ENCODE measurements around the gene MRPL40. TPM values are rescaled to one million over a fixed set of nuclear protein-coding genes. Genes with fewer than 3 reads are reported as not detected.

MRPL40 gene
- total and polyA plus RNA-seq, 10 of the 15 experiments (the other 5 are each of a cell fraction or from before 2014, with no cell fraction given) = 41.2 to 207 (median 69.1) TPM

DNA sequence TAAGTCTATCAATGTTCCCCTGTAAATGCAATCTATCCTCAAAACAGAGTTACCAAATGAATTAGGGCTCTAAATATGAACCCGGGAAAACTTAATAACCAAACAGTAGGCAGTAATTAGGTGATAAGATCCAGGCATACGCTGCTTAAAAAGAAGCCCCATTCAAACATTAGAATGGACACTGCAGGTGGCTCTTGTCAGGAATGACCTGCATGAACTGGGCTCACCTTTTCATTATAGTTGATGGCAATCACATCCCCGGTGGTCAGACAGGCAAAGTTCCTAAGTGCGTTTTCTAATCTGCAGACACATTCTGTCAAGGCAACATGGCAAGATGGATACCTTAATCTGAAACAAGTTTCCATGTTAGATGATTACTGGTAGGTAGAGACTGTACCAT lies 32.6 kb downstream of the MRPL40 start:
- WGBS (ENCODE audit: insufficient coverage, insufficient replicate concordance, low lambda C conversion rate, missing lambda C conversion rate) = 97% methylated on average over 4 of the region's 4 CpGs
- POLR2A ChIA-PET = interaction anchor here (0.8 kb wide), 1 partner anchor 15 kb away, joined by 3 read pairs; no protein-coding TSS in a partner anchor
- no peaks in the 10 kb centered on the region for H3K27me3 ChIP-seq (replicated peaks in 1 of 2; ENCODE audit: control insufficient read depth in 2 of 2, insufficient read depth in 2 of 2, low read length in 1 of 2)
- H3K4me1 ChIP-seq (ENCODE audit: control insufficient read depth, insufficient read depth, low read length) = no peaks in the 10 kb centered on the region
- FAIRE-seq (no peak), ATAC-seq (no peak), DNase-seq (ENCODE audit: low read depth, low spot score) (no peak)
- BruUV-seq (replicated peaks) = no TSS peak
- no peaks in the 10 kb centered on the region for H3K79me2 ChIP-seq (ENCODE audit: control insufficient read depth, insufficient read depth, low read length)
- H4K20me1 ChIP-seq (ENCODE audit: control insufficient read depth, insufficient read depth) = peaks cover 2% of the 10 kb centered on the region; the same call in 1 of the 2 replicates
- in situ Hi-C loops (cut with MboI) (no loop called here), intact Hi-C loops (cut with micrococcal nuclease; ENCODE audit: unreplicated experiment) (no loop called here)
- H2AFZ ChIP-seq (ENCODE audit: control insufficient read depth, low read depth, low read length) = no peak overlapping the region
- SMC1A ChIA-PET (ENCODE audit: uncharacterized antibody, unreplicated experiment) = interaction anchor here (1.0 to 1.2 kb wide), 3 partner anchors 9 to 19 kb away, joined by 3 read pairs; no protein-coding TSS in a partner anchor
- no peak overlapping the region for H3K27ac ChIP-seq (ENCODE audit: control insufficient read depth, insufficient read depth)
- no peak overlapping the region for H3K4me2 ChIP-seq (ENCODE audit: control insufficient read depth, insufficient read depth)
- RAD21 ChIA-PET (ENCODE audit: unreplicated experiment) = no interaction called here
- H3K4me3 ChIP-seq = no peak overlapping the region
- peaks cover 29 to 40% of the 10 kb centered on the region in 2 experiments for H3K36me3 ChIP-seq (ENCODE audit: control insufficient read depth in 2 of 2, insufficient read depth in 2 of 2, low read length in 1 of 2)
- no peak overlapping the region for H3K9ac ChIP-seq (ENCODE audit: control insufficient read depth, insufficient read depth, low read length)
- H3K9me3 ChIP-seq (replicated peaks; ENCODE audit: control insufficient read depth, insufficient read depth, low read length) = no peaks in the 10 kb centered on the region
- CTCF ChIA-PET = interaction anchor here (0.5 to 1.4 kb wide), 2 partner anchors 9 to 259 kb away, joined by 4 to 8 read pairs; no protein-coding TSS in a partner anchor
- TF ChIP-seq NRF1 (conservative IDR thresholded peaks at IDR 0.05; ENCODE audit: low read depth, low read length) (no peak), MXI1 (IDR thresholded peaks at IDR 0.05; ENCODE audit: low read depth, low read length) (no peak), NR2C2 (IDR thresholded peaks at IDR 0.05; ENCODE audit: borderline replicate concordance, control insufficient read depth, insufficient read length, low read depth) (no peak), PML (IDR thresholded peaks at IDR 0.05; ENCODE audit: low read length) (no peak), HDAC2 (IDR thresholded peaks at IDR 0.05) (no peak), RCOR1 (conservative IDR thresholded peaks at IDR 0.05; ENCODE audit: low read depth, low read length) (no peak), ESRRA (IDR thresholded peaks at IDR 0.05; ENCODE audit: low read length) (no peak), MYB (IDR thresholded peaks at IDR 0.05; ENCODE audit: borderline replicate concordance, low read depth, low read length) (no peak), YBX1 (IDR thresholded peaks at IDR 0.05) (no peak), RAD21 (IDR thresholded peaks at IDR 0.05; ENCODE audit: insufficient read depth, low read depth, low read length) (no peak), CBX5 (IDR thresholded peaks at IDR 0.05; ENCODE audit: low read depth) (no peak), FOXM1 (IDR thresholded peaks at IDR 0.05; ENCODE audit: low read depth, low read length) (no peak), KDM1A (IDR thresholded peaks at IDR 0.05; ENCODE audit: borderline replicate concordance) (no peak)
- TF ChIP-seq, protein P1, sequence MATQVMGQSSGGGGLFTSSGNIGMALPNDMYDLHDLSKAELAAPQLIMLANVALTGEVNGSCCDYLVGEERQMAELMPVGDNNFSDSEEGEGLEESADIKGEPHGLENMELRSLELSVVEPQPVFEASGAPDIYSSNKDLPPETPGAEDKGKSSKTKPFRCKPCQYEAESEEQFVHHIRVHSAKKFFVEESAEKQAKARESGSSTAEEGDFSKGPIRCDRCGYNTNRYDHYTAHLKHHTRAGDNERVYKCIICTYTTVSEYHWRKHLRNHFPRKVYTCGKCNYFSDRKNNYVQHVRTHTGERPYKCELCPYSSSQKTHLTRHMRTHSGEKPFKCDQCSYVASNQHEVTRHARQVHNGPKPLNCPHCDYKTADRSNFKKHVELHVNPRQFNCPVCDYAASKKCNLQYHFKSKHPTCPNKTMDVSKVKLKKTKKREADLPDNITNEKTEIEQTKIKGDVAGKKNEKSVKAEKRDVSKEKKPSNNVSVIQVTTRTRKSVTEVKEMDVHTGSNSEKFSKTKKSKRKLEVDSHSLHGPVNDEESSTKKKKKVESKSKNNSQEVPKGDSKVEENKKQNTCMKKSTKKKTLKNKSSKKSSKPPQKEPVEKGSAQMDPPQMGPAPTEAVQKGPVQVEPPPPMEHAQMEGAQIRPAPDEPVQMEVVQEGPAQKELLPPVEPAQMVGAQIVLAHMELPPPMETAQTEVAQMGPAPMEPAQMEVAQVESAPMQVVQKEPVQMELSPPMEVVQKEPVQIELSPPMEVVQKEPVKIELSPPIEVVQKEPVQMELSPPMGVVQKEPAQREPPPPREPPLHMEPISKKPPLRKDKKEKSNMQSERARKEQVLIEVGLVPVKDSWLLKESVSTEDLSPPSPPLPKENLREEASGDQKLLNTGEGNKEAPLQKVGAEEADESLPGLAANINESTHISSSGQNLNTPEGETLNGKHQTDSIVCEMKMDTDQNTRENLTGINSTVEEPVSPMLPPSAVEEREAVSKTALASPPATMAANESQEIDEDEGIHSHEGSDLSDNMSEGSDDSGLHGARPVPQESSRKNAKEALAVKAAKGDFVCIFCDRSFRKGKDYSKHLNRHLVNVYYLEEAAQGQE (IDR thresholded peaks at IDR 0.05; ENCODE audit: low read depth, low read length) = no peak
- TF ChIP-seq, protein P2, sequence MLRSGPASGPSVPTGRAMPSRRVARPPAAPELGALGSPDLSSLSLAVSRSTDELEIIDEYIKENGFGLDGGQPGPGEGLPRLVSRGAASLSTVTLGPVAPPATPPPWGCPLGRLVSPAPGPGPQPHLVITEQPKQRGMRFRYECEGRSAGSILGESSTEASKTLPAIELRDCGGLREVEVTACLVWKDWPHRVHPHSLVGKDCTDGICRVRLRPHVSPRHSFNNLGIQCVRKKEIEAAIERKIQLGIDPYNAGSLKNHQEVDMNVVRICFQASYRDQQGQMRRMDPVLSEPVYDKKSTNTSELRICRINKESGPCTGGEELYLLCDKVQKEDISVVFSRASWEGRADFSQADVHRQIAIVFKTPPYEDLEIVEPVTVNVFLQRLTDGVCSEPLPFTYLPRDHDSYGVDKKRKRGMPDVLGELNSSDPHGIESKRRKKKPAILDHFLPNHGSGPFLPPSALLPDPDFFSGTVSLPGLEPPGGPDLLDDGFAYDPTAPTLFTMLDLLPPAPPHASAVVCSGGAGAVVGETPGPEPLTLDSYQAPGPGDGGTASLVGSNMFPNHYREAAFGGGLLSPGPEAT (IDR thresholded peaks at IDR 0.05; ENCODE audit: low read depth) = no peak
- TF ChIP-seq, protein P3, sequence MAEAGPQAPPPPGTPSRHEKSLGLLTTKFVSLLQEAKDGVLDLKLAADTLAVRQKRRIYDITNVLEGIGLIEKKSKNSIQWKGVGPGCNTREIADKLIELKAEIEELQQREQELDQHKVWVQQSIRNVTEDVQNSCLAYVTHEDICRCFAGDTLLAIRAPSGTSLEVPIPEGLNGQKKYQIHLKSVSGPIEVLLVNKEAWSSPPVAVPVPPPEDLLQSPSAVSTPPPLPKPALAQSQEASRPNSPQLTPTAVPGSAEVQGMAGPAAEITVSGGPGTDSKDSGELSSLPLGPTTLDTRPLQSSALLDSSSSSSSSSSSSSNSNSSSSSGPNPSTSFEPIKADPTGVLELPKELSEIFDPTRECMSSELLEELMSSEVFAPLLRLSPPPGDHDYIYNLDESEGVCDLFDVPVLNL (IDR thresholded peaks at IDR 0.05; ENCODE audit: low read depth, low read length) = no peak
- TF ChIP-seq, protein P4, sequence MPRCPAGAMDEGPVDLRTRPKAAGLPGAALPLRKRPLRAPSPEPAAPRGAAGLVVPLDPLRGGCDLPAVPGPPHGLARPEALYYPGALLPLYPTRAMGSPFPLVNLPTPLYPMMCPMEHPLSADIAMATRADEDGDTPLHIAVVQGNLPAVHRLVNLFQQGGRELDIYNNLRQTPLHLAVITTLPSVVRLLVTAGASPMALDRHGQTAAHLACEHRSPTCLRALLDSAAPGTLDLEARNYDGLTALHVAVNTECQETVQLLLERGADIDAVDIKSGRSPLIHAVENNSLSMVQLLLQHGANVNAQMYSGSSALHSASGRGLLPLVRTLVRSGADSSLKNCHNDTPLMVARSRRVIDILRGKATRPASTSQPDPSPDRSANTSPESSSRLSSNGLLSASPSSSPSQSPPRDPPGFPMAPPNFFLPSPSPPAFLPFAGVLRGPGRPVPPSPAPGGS (IDR thresholded peaks at IDR 0.05; ENCODE audit: borderline replicate concordance, insufficient read depth, low read depth, low read length, poor library complexity, severe bottlenecking) = no peak
